Astrocyte (in vitro differentiated cells and primary cell): ENCODE measurements around the gene MBTD1.

ENCODE experiments used
- CTCF ChIP-seq: IDR thresholded peaks from 2 replicates; pipeline ENCODE4 v1.5.1; 2011; ENCODE audit warnings: low read depth, mild to moderate bottlenecking, inconsistent platforms, low read length, moderate library complexity; ENCODE audit not compliant: insufficient read depth
- EZH2 ChIP-seq: IDR thresholded peaks from 2 replicates; pipeline ENCODE4 v1.6.1; 2012; ENCODE audit warnings: mild to moderate bottlenecking, low read length, inconsistent platforms; ENCODE audit not compliant: insufficient read depth

DNA sequence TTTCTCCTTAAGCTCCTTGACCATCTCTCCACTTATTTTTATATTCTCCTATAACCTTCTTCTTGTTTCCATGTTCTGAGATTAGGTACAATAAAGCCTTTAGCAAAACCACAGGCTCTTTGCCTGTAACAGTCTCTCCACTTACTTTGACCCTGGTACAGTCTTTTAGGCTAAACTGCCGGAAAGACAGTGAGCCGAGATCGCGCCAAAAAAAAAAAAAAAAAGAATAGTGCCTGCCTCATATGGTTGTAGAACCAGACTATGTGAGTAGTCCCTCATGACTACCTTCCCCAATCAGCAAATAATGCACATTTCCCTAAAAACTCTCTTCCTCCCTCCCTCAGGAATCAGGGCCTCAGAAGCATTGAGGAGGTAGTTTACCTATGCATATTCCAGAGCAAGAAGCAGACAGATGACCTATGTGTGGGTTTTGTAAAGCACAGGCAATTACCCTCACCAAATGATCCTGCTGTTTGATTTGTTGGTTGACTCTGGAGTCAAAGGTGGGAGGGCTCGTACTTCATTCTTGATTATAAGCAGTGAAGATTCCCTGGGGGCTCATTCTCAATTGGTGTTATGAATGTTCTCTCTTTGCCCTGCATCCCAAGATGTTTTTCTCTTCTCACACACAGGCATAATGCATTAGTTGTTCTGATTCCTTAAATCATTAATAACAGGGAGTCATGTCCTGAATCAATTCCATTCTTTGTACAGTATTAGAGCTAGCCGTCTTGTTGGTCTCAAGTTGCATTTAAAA, 115.4 kb downstream of the MBTD1 start:
- TF ChIP-seq CTCF (no peak), EZH2 (no peak)
